ENCODE data around the gene CORO7. TPM values are rescaled to one million over a fixed set of nuclear protein-coding genes. Genes with fewer than 3 reads are reported as not detected.

The CORO7 gene
- total and polyA plus RNA-seq, 2 donors (not counting 1 experiment from before 2014, with no cell fraction given), result 117 to 230 TPM

GRCh38 chr16:4316864-4317531 lies 99.4 kb downstream of the CORO7 start:
- 92% methylated on average over 20 of the region's 20 CpGs for WGBS (ENCODE audit: insufficient coverage)
- H3K27me3 Mint-ChIP-seq, result peaks cover 11% of the 10 kb centered on the region
- TF ChIP-seq EZH2 (IDR thresholded peaks at IDR 0.05; ENCODE audit: borderline replicate concordance, insufficient read depth, low read depth, low read length, poor library complexity, severe bottlenecking) (no peak), CTCF (IDR thresholded peaks at IDR 0.05) (no peak)
- no peak overlapping the region for H3K27ac ChIP-seq (ENCODE audit: low read length in 2 of 2)
- no peak overlapping the region for H3K27ac Mint-ChIP-seq
- no peaks in the 10 kb centered on the region for H3K79me2 ChIP-seq (ENCODE audit: control insufficient read depth, insufficient read depth, low read length)
- H3K27me3 ChIP-seq (replicated peaks in 1 of 4; ENCODE audit: control extremely low read depth in 1 of 4, control insufficient read depth in 3 of 4, insufficient read depth in 4 of 4, low read length in 3 of 4), result peaks cover 0 to 59% (median 22%) of the 10 kb centered on the region in 4 experiments
- intact Hi-C loops (cut with micrococcal nuclease), result no loop called here
- peak overlapping the region; percentile 83 for H3K4me2 ChIP-seq (replicated peaks; ENCODE audit: low read depth, low read length, poor library complexity, severe bottlenecking)
- peak overlapping the region; percentile 39 for H3K4me3 Mint-ChIP-seq
- ChIA-PET POLR2A (interaction anchor here (0.9 kb wide), 1 partner anchor 9 kb away, joined by 3 read pairs; no protein-coding TSS in a partner anchor), CTCF (interaction anchor here (1.0 to 15.7 kb wide), 3 partner anchors 12 to 48 kb away, joined by 3 to 165 read pairs (median 3); no protein-coding TSS in a partner anchor)
- H3K4me1 ChIP-seq (ENCODE audit: control insufficient read depth in 2 of 2, insufficient read depth in 2 of 2, low read length in 2 of 2), result peaks cover 30 to 37% of the 10 kb centered on the region in 2 donors
- H3K9me3 ChIP-seq (ENCODE audit: control extremely low read depth in 1 of 3, control insufficient read depth in 2 of 3, insufficient read depth in 1 of 3, low read length in 2 of 3), result peaks cover 0 to 12% (median 0%) of the 10 kb centered on the region in 3 donors
- H3K4me1 Mint-ChIP-seq, result peaks cover 18% of the 10 kb centered on the region
- H3K9me3 Mint-ChIP-seq (ENCODE audit: insufficient read depth), result no peaks in the 10 kb centered on the region
- H4K20me1 ChIP-seq (ENCODE audit: control insufficient read depth, insufficient read depth, low read length, poor library complexity, severe bottlenecking), result no peaks in the 10 kb centered on the region
- ATAC-seq (ENCODE audit: low read depth) (no peak), DNase-seq (no peak)
- peak overlapping the region in 1 of 5 experiments; percentile 36 for H3K4me3 ChIP-seq (ENCODE audit: control extremely low read depth in 1 of 5, extremely low read depth in 1 of 5, insufficient read depth in 1 of 5, low read depth in 2 of 5, low read length in 4 of 5)
- H3K36me3 ChIP-seq (replicated peaks in 1 of 2; ENCODE audit: control extremely low read depth in 1 of 2, control insufficient read depth in 1 of 2, extremely low read depth in 1 of 2, insufficient read depth in 2 of 2, low read length in 1 of 2), result no peaks in the 10 kb centered on the region
- no peak overlapping the region for H3K9ac ChIP-seq (ENCODE audit: low read length)
- H2AFZ ChIP-seq (ENCODE audit: insufficient read depth, low read depth, low read length, poor library complexity, severe bottlenecking), result no peak overlapping the region
